ENCODE data around the gene TLX3.

Gene TLX3

DNA sequence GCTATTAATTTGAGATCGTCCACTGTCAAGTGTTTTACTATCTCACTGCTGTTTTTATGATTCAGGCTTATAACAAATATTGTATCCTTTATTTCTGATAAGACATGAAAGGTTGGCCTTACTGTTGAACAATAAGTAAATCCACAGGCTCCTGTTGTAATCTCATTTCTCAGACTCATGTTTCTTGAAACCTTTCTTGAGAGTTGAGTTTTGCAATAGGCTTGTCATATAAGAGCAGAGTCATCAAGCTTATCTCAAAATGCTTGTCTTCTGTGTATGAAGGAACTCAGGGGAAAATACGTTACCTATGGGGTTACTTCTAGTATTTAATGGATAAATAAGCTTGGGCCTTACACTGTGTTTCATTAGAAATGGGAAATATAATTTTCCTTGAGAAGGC lies 9.2 kb upstream of the TLX3 start:
- TF ChIP-seq CTCF (IDR thresholded peaks at IDR 0.05; ENCODE audit: low read depth, low read length): no peak
- DNase-seq (ENCODE audit: low read depth in 2 of 2): peak; percentile 10 to 25
- H3K4me3 ChIP-seq (replicated peaks in 1 of 2; ENCODE audit: low read depth in 2 of 2, low read length in 2 of 2): no peak overlapping the region

DNA sequence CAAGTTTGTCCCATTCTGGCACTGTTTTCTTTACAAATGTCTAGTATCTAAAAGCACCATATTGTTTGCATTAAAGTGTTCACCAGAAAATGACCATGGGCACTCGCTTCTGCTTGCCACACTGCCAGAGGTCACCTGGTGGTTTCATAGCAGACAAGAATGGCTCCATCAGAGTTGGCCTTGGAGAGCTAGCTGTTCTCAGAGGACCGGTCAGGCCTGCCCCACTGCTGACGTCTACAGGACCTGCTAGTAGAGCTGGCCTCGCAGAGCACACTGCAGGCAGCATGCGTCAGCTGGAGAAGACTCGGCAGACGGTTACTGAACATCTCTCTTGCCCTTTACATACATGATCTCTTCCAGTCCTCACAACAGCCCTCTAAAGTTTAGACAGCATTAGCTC lies 8.7 kb upstream of the TLX3 start:
- TF ChIP-seq CTCF (IDR thresholded peaks at IDR 0.05; ENCODE audit: low read depth, low read length): no peak
- H3K4me3 ChIP-seq (replicated peaks in 1 of 2; ENCODE audit: low read depth in 2 of 2, low read length in 2 of 2): no peak overlapping the region
- no peak for DNase-seq (ENCODE audit: low read depth in 2 of 2)

GRCh38 chr5:171306166-171306565 lies 2.9 kb upstream of the TLX3 start:
- TF ChIP-seq CTCF (IDR thresholded peaks at IDR 0.05; ENCODE audit: low read depth, low read length): no peak
- DNase-seq (ENCODE audit: low read depth in 2 of 2): no peak
- H3K4me3 ChIP-seq (replicated peaks in 1 of 2; ENCODE audit: low read depth in 2 of 2, low read length in 2 of 2): no peak overlapping the region

DNA sequence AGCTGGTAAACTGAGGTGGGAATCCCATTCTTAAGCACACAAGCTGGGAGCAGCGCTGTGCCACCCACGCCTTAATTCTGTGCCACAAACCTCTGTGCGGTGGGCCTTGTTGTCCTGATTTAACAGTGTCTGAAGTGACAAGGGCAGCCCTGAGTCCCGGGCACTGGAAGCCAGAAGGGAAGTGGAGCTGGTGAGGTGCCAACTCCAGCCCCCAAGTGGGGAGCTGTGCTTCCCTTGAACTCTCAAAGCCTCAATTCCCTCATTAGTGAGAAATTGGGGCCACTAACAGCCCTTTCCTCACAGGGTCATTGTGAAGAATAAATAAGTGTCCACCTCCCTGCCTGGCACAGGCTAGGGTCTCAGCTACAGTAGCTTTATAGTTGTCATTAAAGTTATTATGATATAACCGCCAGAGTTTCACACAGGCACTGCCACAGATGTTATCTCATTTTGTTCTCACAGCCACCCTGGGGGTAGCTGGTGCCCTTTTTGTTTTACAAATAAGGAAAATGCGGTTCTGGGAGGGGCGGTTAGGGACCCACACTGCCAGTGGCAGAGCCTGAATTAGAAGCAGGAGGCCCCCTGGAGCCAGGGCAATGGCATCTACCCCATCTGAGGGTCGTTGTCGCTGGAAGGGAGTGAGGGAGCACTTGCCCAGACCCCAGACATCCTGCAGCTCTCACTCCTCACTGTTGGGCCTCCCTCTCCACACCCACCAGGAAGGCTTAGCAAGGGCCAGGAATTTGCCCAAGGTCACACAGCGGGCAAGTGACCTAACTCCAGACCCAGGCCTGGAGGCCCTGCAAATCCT lies 2.1 kb upstream of the TLX3 start:
- no peak for DNase-seq (ENCODE audit: low read depth in 2 of 2)
- no peak overlapping the region for H3K4me3 ChIP-seq (replicated peaks in 1 of 2; ENCODE audit: low read depth in 2 of 2, low read length in 2 of 2)
- TF ChIP-seq CTCF (IDR thresholded peaks at IDR 0.05; ENCODE audit: low read depth, low read length): no peak

GRCh38 chr5:171307789-171308452 lies 1.1 kb upstream of the TLX3 start:
- no peak for DNase-seq (ENCODE audit: low read depth in 2 of 2)
- H3K4me3 ChIP-seq (replicated peaks in 1 of 2; ENCODE audit: low read depth in 2 of 2, low read length in 2 of 2): no peak overlapping the region
- no peak for TF ChIP-seq CTCF (IDR thresholded peaks at IDR 0.05; ENCODE audit: low read depth, low read length)

- no peak overlapping the region for H3K4me3 ChIP-seq (replicated peaks in 1 of 2; ENCODE audit: low read depth in 2 of 2, low read length in 2 of 2)
- DNase-seq (ENCODE audit: low read depth in 2 of 2): no peak
- TF ChIP-seq CTCF (IDR thresholded peaks at IDR 0.05; ENCODE audit: low read depth, low read length): no peak
Observed at GRCh38 chr5:171309276-171310211, 496 bp downstream of the TLX3 start.

All from cardiac fibroblast (primary cell).